Neural progenitor cell (in vitro differentiated cells): ENCODE measurements around the gene MBP. TPM values are rescaled to one million over a fixed set of nuclear protein-coding genes. Genes with fewer than 3 reads are reported as not detected.

Experiments
- DNase-seq: peaks from one replicate; pipeline ENCODE4 v3.0.0-alpha.2; 2016; ENCODE audit warnings: low spot score
- H2AFZ ChIP-seq: fragments of 200-600 bp; sonication (generic); replicated peaks from 2 replicates; pipeline ENCODE4 v1.6.1; 2016; ENCODE audit warnings: antibody characterized with exemption
- H3F3A ChIP-seq: fragments of 200-600 bp; sonication (generic); 2 replicates; pipeline ENCODE4 v1.6.1; 2016; ENCODE audit warnings: antibody characterized with exemption, low read depth
- H3K27ac ChIP-seq: fragments of 200-600 bp; sonication (generic); 2 replicates; pipeline ENCODE4 v1.5.1; 2016; ENCODE audit warnings: mild to moderate bottlenecking
- H3K27me3 ChIP-seq: fragments of 200-600 bp; sonication (generic); 2 replicates; pipeline ENCODE4 v1.6.1; 2016; ENCODE audit warnings: mild to moderate bottlenecking, moderate library complexity
- H3K36me3 ChIP-seq: fragments of 200-600 bp; sonication (generic); 2 replicates; pipeline ENCODE4 v1.5.1; 2016
- H3K4me1 ChIP-seq: fragments of 200-600 bp; sonication (generic); 2 replicates; pipeline ENCODE4 v1.6.1; 2016; ENCODE audit warnings: mixed run types
- H3K4me2 ChIP-seq: fragments of 200-600 bp; sonication (generic); 2 replicates; pipeline ENCODE4 v1.6.1; 2016
- H3K4me3 ChIP-seq: fragments of 200-600 bp; sonication (generic); 2 replicates; pipeline ENCODE4 v1.5.1; 2016
- H3K79me2 ChIP-seq: fragments of 200-600 bp; sonication (generic); 2 replicates; pipeline ENCODE4 v1.6.1; 2016; ENCODE audit warnings: low read depth
- H3K9ac ChIP-seq: fragments of 200-600 bp; sonication (generic); 2 replicates; pipeline ENCODE4 v1.6.1; 2016
- H3K9me3 ChIP-seq: fragments of 200-600 bp; sonication (generic); 2 replicates; pipeline ENCODE4 v1.5.1; 2016; ENCODE audit warnings: low read depth
- H4K20me1 ChIP-seq: fragments of 200-600 bp; sonication (generic); 2 replicates; pipeline ENCODE4 v1.6.1; 2016; ENCODE audit warnings: low read depth
- H3K27ac Mint-ChIP-seq: 3 replicates; pipeline ENCODE4 v1.8.0; 2021; ENCODE audit warnings: mixed read lengths
- H3K27me3 Mint-ChIP-seq: 2 replicates; pipeline ENCODE4 v1.8.0; 2022; ENCODE audit warnings: low read depth, mild to moderate bottlenecking, inconsistent platforms, moderate library complexity, mixed read lengths; ENCODE audit not compliant: insufficient read depth
- H3K36me3 Mint-ChIP-seq: 3 replicates; pipeline ENCODE4 v1.8.0; 2021; ENCODE audit warnings: mixed read lengths
- H3K4me1 Mint-ChIP-seq: 3 replicates; pipeline ENCODE4 v1.8.0; 2021; ENCODE audit warnings: mixed read lengths
- H3K4me3 Mint-ChIP-seq: 3 replicates; pipeline ENCODE4 v1.8.0; 2021; ENCODE audit warnings: mild to moderate bottlenecking, moderate library complexity, mixed read lengths
- H3K9me3 Mint-ChIP-seq: 3 replicates; pipeline ENCODE4 v1.8.0; 2020; ENCODE audit warnings: mixed read lengths
- CTCF ChIP-seq: fragments of 200-600 bp; sonication (generic); IDR thresholded peaks from 2 replicates; pipeline ENCODE4 v1.5.1; 2017; ENCODE audit warnings: antibody characterized with exemption, mild to moderate bottlenecking
- EZH2 ChIP-seq: fragments of 200-600 bp; sonication (generic); IDR thresholded peaks from 2 replicates; pipeline ENCODE4 v1.6.1; 2017; ENCODE audit warnings: antibody characterized with exemption, mild to moderate bottlenecking, moderate library complexity
- EZH2phosphoT487 ChIP-seq: fragments of 200-600 bp; sonication (generic); IDR thresholded peaks from 2 replicates; pipeline ENCODE4 v1.6.1; 2017; ENCODE audit warnings: antibody characterized with exemption
- total RNA-seq: library from RNA; depleted of rRNA; stranded (reverse); fragments of >200 nt; gene quantifications from 2 replicates; pipeline ENCODE4 v1.2.3, GENCODE V29; 2015; ENCODE audit warnings: low replicate concordance

Gene MBP
- total RNA-seq, 1 donor from 2014 or later, result 0.64 TPM

DNA sequence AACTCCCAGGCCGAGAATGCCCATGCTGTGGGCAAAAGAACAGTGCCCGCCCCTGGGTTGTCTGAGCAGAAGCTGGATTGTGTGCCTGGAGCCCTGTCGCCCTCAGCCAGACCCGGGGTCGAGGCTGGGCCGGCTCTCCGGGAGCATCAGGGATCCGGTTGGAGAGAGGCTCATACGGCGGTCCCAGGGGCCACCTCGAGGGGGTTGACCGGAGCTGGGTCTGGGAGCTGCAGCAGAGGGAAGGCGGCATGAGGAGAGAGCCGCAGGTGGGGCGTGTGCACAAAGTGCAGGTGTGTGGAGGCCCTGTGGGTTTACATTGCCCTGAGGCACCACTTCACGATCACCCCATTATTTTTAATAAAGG, 39.5 kb downstream of the MBP start:
- no peak overlapping the region for H3K4me3 ChIP-seq
- DNase-seq, result no peak
- no peaks in the 10 kb centered on the region for H4K20me1 ChIP-seq
- peaks cover 9% of the 10 kb centered on the region for H3K4me1 ChIP-seq
- no peaks in the 10 kb centered on the region for H3K9me3 ChIP-seq
- no peak overlapping the region for H3K27ac Mint-ChIP-seq
- H3K4me2 ChIP-seq, result no peak overlapping the region
- H3K79me2 ChIP-seq, result no peaks in the 10 kb centered on the region
- no peak overlapping the region for H3K4me3 Mint-ChIP-seq
- peaks cover 23% of the 10 kb centered on the region for H3K4me1 Mint-ChIP-seq
- no peaks in the 10 kb centered on the region for H3K36me3 Mint-ChIP-seq
- H3K27ac ChIP-seq, result no peak overlapping the region
- no peaks in the 10 kb centered on the region for H3K36me3 ChIP-seq
- no peaks in the 10 kb centered on the region for H3F3A ChIP-seq
- H3K9ac ChIP-seq, result no peak overlapping the region
- H3K9me3 Mint-ChIP-seq, result no peaks in the 10 kb centered on the region
- TF ChIP-seq CTCF (no peak), EZH2 (no peak), EZH2phosphoT487 (no peak)
- H3K27me3 Mint-ChIP-seq, result peaks cover 6% of the 10 kb centered on the region
- H3K27me3 ChIP-seq, result peaks cover 4% of the 10 kb centered on the region
- H2AFZ ChIP-seq, result no peak overlapping the region

DNA sequence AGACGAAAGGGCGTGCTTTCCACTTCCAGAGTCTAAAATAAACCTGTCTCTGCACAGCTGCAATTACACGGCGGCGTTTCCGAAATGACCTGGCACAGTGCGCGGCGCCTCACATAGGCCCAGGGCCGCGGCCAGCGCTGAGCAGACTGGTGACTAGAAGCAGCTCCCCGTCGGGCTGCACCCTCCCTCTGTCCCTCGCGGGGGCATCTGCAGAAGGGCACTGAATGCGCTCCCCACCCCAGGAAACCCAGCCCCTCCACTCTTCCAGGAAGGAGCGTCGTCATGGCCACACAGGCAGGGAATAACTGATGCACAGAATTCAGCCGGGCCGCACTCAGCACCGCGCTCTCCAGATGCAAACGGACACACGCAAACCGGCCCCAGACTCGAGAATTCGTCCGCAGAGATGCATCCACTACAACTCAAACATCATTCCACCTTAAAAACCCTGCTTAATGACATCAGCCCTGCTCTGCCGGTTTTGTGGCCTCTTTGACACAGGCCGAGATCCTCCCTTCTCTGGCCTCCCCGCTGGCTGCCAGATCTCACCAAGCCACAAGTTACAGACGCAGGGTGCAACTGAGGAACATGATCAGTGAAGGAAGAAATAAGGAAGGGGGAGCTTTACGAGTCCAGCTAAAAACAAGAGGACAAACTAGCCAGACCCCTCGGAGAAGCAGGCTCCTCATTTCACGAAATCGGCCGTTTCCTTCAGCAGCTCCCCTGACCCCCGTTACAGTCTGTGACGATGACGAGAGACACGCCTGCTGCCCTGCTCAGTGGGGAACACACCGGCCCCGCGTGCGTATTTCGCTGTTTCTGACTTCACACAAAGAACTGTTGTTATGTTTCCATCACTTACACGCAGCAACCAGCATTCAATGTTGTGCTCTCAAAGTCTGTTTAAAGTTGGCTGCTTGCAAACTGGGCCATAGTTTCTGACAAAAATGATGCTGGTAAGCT, 40.2 kb downstream of the MBP start:
- no peak overlapping the region for H3K4me3 ChIP-seq
- H3K4me3 Mint-ChIP-seq, result no peak overlapping the region
- no peak overlapping the region for H3K27ac Mint-ChIP-seq
- peaks cover 8% of the 10 kb centered on the region for H3K4me1 ChIP-seq
- H4K20me1 ChIP-seq, result no peaks in the 10 kb centered on the region
- no peak for DNase-seq
- no peaks in the 10 kb centered on the region for H3K36me3 ChIP-seq
- H3K4me2 ChIP-seq, result no peak overlapping the region
- no peak overlapping the region for H3K27ac ChIP-seq
- H2AFZ ChIP-seq, result no peak overlapping the region
- no peaks in the 10 kb centered on the region for H3K9me3 Mint-ChIP-seq
- no peaks in the 10 kb centered on the region for H3K79me2 ChIP-seq
- H3K9ac ChIP-seq, result no peak overlapping the region
- peaks cover 17% of the 10 kb centered on the region for H3K4me1 Mint-ChIP-seq
- TF ChIP-seq EZH2 (no peak), EZH2phosphoT487 (no peak), CTCF (no peak)
- H3K9me3 ChIP-seq, result no peaks in the 10 kb centered on the region
- H3K36me3 Mint-ChIP-seq, result no peaks in the 10 kb centered on the region
- H3F3A ChIP-seq, result no peaks in the 10 kb centered on the region
- peaks cover 5% of the 10 kb centered on the region for H3K27me3 Mint-ChIP-seq
- peaks cover 11% of the 10 kb centered on the region for H3K27me3 ChIP-seq

DNA sequence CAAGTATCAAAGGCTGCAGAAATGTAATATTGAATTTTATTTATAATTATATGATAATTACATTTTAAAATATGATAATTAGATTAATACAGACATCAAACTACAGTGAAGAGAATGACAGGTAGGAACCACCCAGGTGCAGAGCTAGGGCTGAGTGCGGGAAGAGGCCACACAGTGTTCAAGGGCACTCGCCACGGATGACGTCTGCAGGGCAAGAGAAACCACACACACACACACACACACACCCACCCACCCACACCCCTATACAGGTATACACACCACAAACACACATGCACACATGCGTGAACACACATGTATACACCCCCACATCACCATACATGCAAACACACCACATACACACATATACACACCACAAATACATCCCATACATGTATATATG, 41.2 kb downstream of the MBP start:
- Histone ChIP-seq H3K4me3 (no peak overlapping the region), H2AFZ (no peak overlapping the region), H4K20me1 (no peaks in the 10 kb centered on the region), H3K9me3 (no peaks in the 10 kb centered on the region), H3K27ac (no peak overlapping the region), H3K36me3 (no peaks in the 10 kb centered on the region), H3K27me3 (peaks cover 21% of the 10 kb centered on the region), H3K4me1 (peaks cover 13% of the 10 kb centered on the region), H3F3A (no peaks in the 10 kb centered on the region), H3K79me2 (no peaks in the 10 kb centered on the region), H3K4me2 (no peak overlapping the region), H3K9ac (no peak overlapping the region)
- DNase-seq, result no peak
- Mint-ChIP-seq H3K9me3 (peaks cover 1% of the 10 kb centered on the region), H3K4me1 (peaks cover 24% of the 10 kb centered on the region), H3K27me3 (peaks cover 2% of the 10 kb centered on the region), H3K36me3 (no peaks in the 10 kb centered on the region), H3K27ac (no peak overlapping the region), H3K4me3 (no peak overlapping the region)
- no peak for TF ChIP-seq EZH2
- TF ChIP-seq EZH2phosphoT487, result no peak
- TF ChIP-seq CTCF, result no peak
